Natural killer cell (primary cell): ENCODE results near the gene BCL2A1. TPM values are rescaled to one million over a fixed set of nuclear protein-coding genes. Genes with fewer than 3 reads are reported as not detected.

Experiments used
- ATAC-seq, 3 donors: fragments of 150-1000 bp in 2 of 3; fragments of 200-7000 bp in 1 of 3; cut with Tn5 transposase; 1 replicate in 1 of 3; 2 replicates in 2 of 3; pipeline ENCODE4 v1.10.0; 2021; ENCODE audit warnings: mild to moderate bottlenecking in 2 of 3, moderate library complexity in 2 of 3
- DNase-seq, 2 donors: peaks; one replicate each; pipeline versions ENCODE4 v3.0.0 to v3.0.0-alpha.2; 2013 to 2021; ENCODE audit warnings: mixed read lengths in 1 of 2
- H3K27ac ChIP-seq: one replicate; pipeline ENCODE4 v1.5.1; 2013; ENCODE audit warnings: mild to moderate bottlenecking, low read length
- H3K27me3 ChIP-seq: one replicate; pipeline ENCODE4 v1.6.1; 2013; ENCODE audit warnings: low read length; ENCODE audit not compliant: control insufficient read depth, insufficient read depth
- H3K36me3 ChIP-seq: one replicate; pipeline ENCODE4 v1.6.1; 2013; ENCODE audit warnings: low read length; ENCODE audit not compliant: control insufficient read depth, insufficient read depth
- H3K4me1 ChIP-seq: one replicate; pipeline ENCODE4 v1.6.1; 2013; ENCODE audit warnings: low read length; ENCODE audit not compliant: control insufficient read depth, insufficient read depth
- H3K4me3 ChIP-seq: one replicate; pipeline ENCODE4 v1.5.1; 2013; ENCODE audit warnings: low read length
- H3K9me3 ChIP-seq: one replicate; pipeline ENCODE4 v1.6.1; 2013; ENCODE audit warnings: low read length; ENCODE audit not compliant: control insufficient read depth, insufficient read depth
- H3K27ac Mint-ChIP-seq, 2 donors: one replicate each; pipeline ENCODE4 v1.8.0; 2022; ENCODE audit warnings: mild to moderate bottlenecking in 2 of 2, mixed read lengths in 2 of 2, moderate library complexity in 1 of 2
- H3K27me3 Mint-ChIP-seq, 2 donors: one replicate each; pipeline ENCODE4 v1.8.0; 2022; ENCODE audit warnings: low read depth in 2 of 2, mixed read lengths in 2 of 2
- H3K36me3 Mint-ChIP-seq: one replicate; pipeline ENCODE4 v1.8.0; 2022; ENCODE audit warnings: mixed read lengths
- H3K4me1 Mint-ChIP-seq, 2 donors: one replicate each; pipeline ENCODE4 v1.8.0; 2022; ENCODE audit warnings: mixed read lengths in 2 of 2
- H3K4me3 Mint-ChIP-seq: one replicate; pipeline ENCODE4 v1.8.0; 2022; ENCODE audit warnings: mild to moderate bottlenecking, moderate library complexity, mixed read lengths
- H3K9me3 Mint-ChIP-seq, 2 donors: one replicate each; pipeline ENCODE4 v1.8.0; 2022; ENCODE audit warnings: mixed read lengths in 2 of 2
- WGBS: methylation state at CpG from one replicate; pipeline ENCODE4 v1.1.7; 2013; ENCODE audit warnings: missing lambda C conversion rate; ENCODE audit not compliant: insufficient coverage; 5-methylcytosine and 5-hydroxymethylcytosine counted together
- intact Hi-C: fragments of 100-400 bp; cut with micrococcal nuclease; formaldehyde crosslinking; loops from one replicate; pipeline ENCODE4 v1.14.2; 2022
- total RNA-seq, 4 donors: library from RNA; stranded (reverse); fragments of 120-200 nt in 1 of 4; gene quantifications; one replicate each; pipeline versions ENCODE4 v1.2.3 to v1.2.4, GENCODE V29; 2013 to 2022
- TF ChIP-seq, protein P1 (sequence below): fragments of 200-600 bp; IDR thresholded peaks from one replicate; pipeline ENCODE4 v1.8.0; 2022; ENCODE audit warnings: antibody characterized with exemption

Gene BCL2A1
- total RNA-seq, 3 donors from 2014 or later (not counting 1 experiment from before 2014, with no cell fraction given), result 16.5 to 61.3 (median 42.2) TPM

DNA sequence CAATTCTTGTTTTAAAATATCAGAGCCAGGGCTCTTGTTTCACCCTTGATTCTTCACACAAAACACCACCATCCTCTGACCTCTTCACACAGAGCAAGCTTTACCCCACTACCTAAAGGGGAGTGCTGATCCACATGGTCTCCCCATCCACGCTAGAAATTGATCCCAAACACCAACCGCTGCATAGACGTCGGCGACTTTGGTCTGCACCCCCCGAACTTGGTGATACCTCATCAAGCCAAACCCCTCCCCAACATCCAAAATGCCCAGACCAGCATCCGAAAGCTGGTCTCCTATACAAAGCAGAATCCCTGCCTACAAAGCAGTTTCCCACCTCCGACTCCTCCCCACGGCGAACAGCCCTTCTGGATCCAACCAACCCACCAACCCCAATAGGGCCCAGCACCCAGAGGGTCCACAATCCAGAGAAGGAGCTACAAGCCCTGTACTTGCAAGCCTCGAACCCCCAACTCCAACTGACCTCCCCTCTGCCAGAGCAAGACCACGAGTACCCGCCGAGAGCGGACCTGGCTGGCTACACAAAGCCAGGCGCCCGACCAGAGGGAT, 48.4 kb downstream of the BCL2A1 start:
- Mint-ChIP-seq H3K36me3 (peaks cover 20% of the 10 kb centered on the region), H3K9me3 (peaks cover 7 to 12% of the 10 kb centered on the region in 2 donors), H3K4me1 (peaks cover 27 to 29% of the 10 kb centered on the region in 2 donors), H3K27me3 (no peaks in the 10 kb centered on the region), H3K4me3 (peak overlapping the region; percentile 96), H3K27ac (peak overlapping the region; percentile 96 to 100)
- Histone ChIP-seq H3K4me1 (peaks cover 13% of the 10 kb centered on the region), H3K27me3 (no peaks in the 10 kb centered on the region), H3K4me3 (peak overlapping the region; percentile 99), H3K9me3 (peaks cover 36% of the 10 kb centered on the region), H3K27ac (peak overlapping the region; percentile 99), H3K36me3 (peaks cover 5% of the 10 kb centered on the region)
- no peak for DNase-seq
- no peak for ATAC-seq
- intact Hi-C loops, result loop anchor here (1.0 to 5.0 kb wide), 4 partner anchors 25 to 231 kb away; partner anchors contain the start of gene MTHFS
- TF ChIP-seq, protein P1, sequence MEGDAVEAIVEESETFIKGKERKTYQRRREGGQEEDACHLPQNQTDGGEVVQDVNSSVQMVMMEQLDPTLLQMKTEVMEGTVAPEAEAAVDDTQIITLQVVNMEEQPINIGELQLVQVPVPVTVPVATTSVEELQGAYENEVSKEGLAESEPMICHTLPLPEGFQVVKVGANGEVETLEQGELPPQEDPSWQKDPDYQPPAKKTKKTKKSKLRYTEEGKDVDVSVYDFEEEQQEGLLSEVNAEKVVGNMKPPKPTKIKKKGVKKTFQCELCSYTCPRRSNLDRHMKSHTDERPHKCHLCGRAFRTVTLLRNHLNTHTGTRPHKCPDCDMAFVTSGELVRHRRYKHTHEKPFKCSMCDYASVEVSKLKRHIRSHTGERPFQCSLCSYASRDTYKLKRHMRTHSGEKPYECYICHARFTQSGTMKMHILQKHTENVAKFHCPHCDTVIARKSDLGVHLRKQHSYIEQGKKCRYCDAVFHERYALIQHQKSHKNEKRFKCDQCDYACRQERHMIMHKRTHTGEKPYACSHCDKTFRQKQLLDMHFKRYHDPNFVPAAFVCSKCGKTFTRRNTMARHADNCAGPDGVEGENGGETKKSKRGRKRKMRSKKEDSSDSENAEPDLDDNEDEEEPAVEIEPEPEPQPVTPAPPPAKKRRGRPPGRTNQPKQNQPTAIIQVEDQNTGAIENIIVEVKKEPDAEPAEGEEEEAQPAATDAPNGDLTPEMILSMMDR, result no peak
- WGBS, result 40% methylated on average over 17 of the region's 17 CpGs

DNA sequence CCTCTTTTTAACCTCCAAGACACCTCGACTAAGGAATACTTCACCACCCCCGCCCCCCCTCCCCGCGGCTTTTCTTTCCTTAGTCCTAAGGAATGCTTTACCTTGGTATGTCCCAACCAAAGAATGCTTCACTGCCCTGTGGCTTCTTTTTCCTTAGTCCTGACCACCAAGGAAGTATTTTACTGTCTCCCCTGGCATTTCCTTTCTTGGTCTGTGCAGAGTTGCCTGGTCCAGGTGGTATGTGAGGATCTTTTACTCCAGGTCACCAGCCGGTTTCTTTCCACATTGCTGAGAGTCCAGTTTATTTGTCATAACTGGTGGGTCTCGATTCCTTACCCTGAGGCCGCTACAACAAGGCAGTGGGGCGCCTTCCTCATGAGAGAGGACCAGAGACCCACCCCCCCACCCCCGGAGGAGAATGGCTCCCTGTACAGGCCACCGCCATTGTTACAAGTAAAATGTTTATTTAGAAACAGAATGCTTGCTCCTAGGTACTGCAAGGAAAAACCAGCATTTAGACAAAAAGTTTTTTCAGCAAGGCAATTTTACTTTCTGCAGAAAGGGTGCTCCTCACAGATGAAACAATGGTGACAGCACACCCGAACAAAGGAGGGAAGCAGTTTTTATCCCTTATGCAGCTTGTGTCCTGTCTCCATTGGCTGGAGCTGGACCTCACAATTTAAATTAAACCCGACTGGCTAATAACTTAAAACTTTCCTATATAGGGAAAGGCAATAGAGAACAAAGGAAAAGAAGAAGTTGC, 51.1 kb downstream of the BCL2A1 start:
- Mint-ChIP-seq H3K36me3 (peaks cover 31% of the 10 kb centered on the region), H3K27ac (no peak overlapping the region), H3K27me3 (no peaks in the 10 kb centered on the region), H3K4me1 (peaks cover 27 to 29% of the 10 kb centered on the region in 2 donors), H3K9me3 (peaks cover 7 to 24% of the 10 kb centered on the region in 2 donors), H3K4me3 (peak overlapping the region; percentile 28)
- WGBS, result over 99% methylated on average over 8 of the region's 12 CpGs
- Histone ChIP-seq H3K27me3 (no peaks in the 10 kb centered on the region), H3K36me3 (peaks cover 5% of the 10 kb centered on the region), H3K4me1 (peaks cover 13% of the 10 kb centered on the region), H3K4me3 (no peak overlapping the region), H3K27ac (no peak overlapping the region), H3K9me3 (peaks cover 52% of the 10 kb centered on the region)
- intact Hi-C loops, result loop anchor here (5.0 kb wide), 1 partner anchor 47 kb away; no protein-coding TSS in a partner anchor
- ATAC-seq (no peak), DNase-seq (peak in 1 of 2 donors; percentile 12)
- TF ChIP-seq, protein P1, result no peak

DNA sequence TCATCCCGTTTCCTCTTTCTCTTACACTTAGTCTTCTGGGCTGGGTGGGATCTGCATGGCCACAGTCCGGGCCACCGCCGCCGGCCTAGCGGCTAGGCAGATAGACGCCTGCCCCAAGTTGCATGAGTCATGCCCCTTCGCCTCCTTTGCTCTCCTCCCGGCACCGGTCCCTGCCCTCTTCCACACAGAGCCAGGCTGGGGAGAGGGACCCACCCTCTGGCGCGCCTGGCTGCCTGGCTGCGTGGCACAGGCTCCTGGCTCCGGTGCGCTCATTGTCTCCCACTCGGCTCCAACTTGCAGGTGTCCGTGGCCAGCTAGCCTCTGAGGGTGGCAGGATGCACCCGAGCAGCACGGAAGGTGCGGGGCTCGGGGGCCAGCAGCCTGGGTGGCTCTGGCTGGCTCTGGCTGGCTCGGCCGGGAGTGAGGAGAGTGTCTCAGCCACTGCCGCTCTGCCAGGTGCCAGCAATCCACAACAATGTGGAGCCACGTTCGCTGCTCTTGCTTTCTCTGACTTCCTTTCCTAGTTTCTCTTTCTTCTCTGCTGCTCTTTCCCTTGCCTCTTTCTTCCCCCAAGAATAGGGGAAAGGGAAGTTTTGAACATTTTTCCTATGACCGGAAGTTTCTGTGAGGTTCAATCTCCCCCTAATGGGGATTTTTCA, 51.8 kb downstream of the BCL2A1 start:
- ATAC-seq, result no peak
- no peak for DNase-seq
- peaks cover 27 to 29% of the 10 kb centered on the region in 2 donors for H3K4me1 Mint-ChIP-seq
- Histone ChIP-seq H3K9me3 (peaks cover 57% of the 10 kb centered on the region), H3K4me1 (peaks cover 9% of the 10 kb centered on the region), H3K27me3 (no peaks in the 10 kb centered on the region), H3K4me3 (no peak overlapping the region), H3K27ac (no peak overlapping the region), H3K36me3 (peaks cover 5% of the 10 kb centered on the region)
- TF ChIP-seq, protein P1, result no peak
- no peak overlapping the region for H3K27ac Mint-ChIP-seq
- 98% methylated on average over 26 of the region's 27 CpGs for WGBS
- H3K36me3 Mint-ChIP-seq, result peaks cover 31% of the 10 kb centered on the region
- intact Hi-C loops, result no loop called here
- H3K4me3 Mint-ChIP-seq, result peak overlapping the region; percentile 7
- H3K27me3 Mint-ChIP-seq, result no peaks in the 10 kb centered on the region
- H3K9me3 Mint-ChIP-seq, result peaks cover 7 to 27% of the 10 kb centered on the region in 2 donors
